Endodermal cell (in vitro differentiated cells): ENCODE results near the gene ARHGAP22. TPM values are rescaled to one million over a fixed set of nuclear protein-coding genes. Genes with fewer than 3 reads are reported as not detected.

ENCODE experiments used
- DNase-seq: peaks from one replicate; pipeline ENCODE4 v3.0.0-alpha.2; 2017
- H3K27ac ChIP-seq: 2 replicates; pipeline ENCODE4 v1.5.1; 2013; ENCODE audit warnings: mild to moderate bottlenecking, low read depth, low read length, moderate library complexity
- H3K27me3 ChIP-seq: 2 replicates; pipeline ENCODE4 v1.6.1; 2013; ENCODE audit warnings: mild to moderate bottlenecking, low read length, moderate library complexity; ENCODE audit not compliant: insufficient read depth, control insufficient read depth, poor library complexity, severe bottlenecking
- H3K36me3 ChIP-seq: 2 replicates; pipeline ENCODE4 v1.7.0; 2013; ENCODE audit warnings: mild to moderate bottlenecking, low read length, moderate library complexity; ENCODE audit not compliant: control insufficient read depth, insufficient read depth
- H3K4me1 ChIP-seq: one replicate; pipeline ENCODE4 v1.7.0; 2013; ENCODE audit warnings: low read length; ENCODE audit not compliant: control insufficient read depth, insufficient read depth
- H3K4me3 ChIP-seq: 2 replicates; pipeline ENCODE4 v1.5.1; 2013; ENCODE audit warnings: mild to moderate bottlenecking, low read length, moderate library complexity
- H3K9ac ChIP-seq: 2 replicates; pipeline ENCODE4 v1.6.1; 2013; ENCODE audit warnings: mild to moderate bottlenecking, low read length, moderate library complexity; ENCODE audit not compliant: poor library complexity, severe bottlenecking; ENCODE audit errors: extremely low read depth
- H3K9me3 ChIP-seq: 2 replicates; pipeline ENCODE4 v1.6.1; 2013; ENCODE audit warnings: mild to moderate bottlenecking, low read length, moderate library complexity; ENCODE audit not compliant: control insufficient read depth
- H3K27ac Mint-ChIP-seq: 2 replicates; pipeline ENCODE4 v1.8.0; 2020; ENCODE audit warnings: mixed read lengths
- H3K27me3 Mint-ChIP-seq: 2 replicates; pipeline ENCODE4 v1.8.0; 2021; ENCODE audit warnings: mild to moderate bottlenecking, mixed read lengths; ENCODE audit not compliant: insufficient read depth
- H3K36me3 Mint-ChIP-seq: 2 replicates; pipeline ENCODE4 v1.8.0; 2020; ENCODE audit warnings: low read depth, mixed read lengths
- H3K4me1 Mint-ChIP-seq: 2 replicates; pipeline ENCODE4 v1.8.0; 2020; ENCODE audit warnings: mixed read lengths
- H3K4me3 Mint-ChIP-seq: 2 replicates; pipeline ENCODE4 v1.8.0; 2020; ENCODE audit warnings: mild to moderate bottlenecking, moderate library complexity, mixed read lengths
- H3K9me3 Mint-ChIP-seq: 2 replicates; pipeline ENCODE4 v1.8.0; 2020; ENCODE audit warnings: mild to moderate bottlenecking, mixed read lengths
- WGBS, 2 experiments: methylation state at CpG; one replicate each; pipeline versions ENCODE4 v1.1.5 to v1.1.7; 2013; ENCODE audit warnings: missing lambda C conversion rate in 2 of 2, mixed read lengths in 1 of 2; ENCODE audit not compliant: insufficient coverage in 1 of 2, insufficient read length in 1 of 2; 5-methylcytosine and 5-hydroxymethylcytosine counted together
- total RNA-seq, 2 donors: library from RNA; stranded (reverse); fragmentation: NEBNext Ultra II Directional in 1 of 2; extraction: Animal tissue kit (Norgen Biotek cat#: 25700) in 1 of 2; gene quantifications; 2 replicates in 1 of 2; 3 replicates in 1 of 2; pipeline ENCODE4 v1.2.1, GENCODE V29; 2021
- TF ChIP-seq, protein P1 (sequence below): fragments of 200-600 bp; sonication (generic); conservative IDR thresholded peaks from 2 replicates; pipeline ENCODE4 v1.5.0; 2021; ENCODE audit warnings: antibody characterized with exemption, mild to moderate bottlenecking

The ARHGAP22 gene
- total RNA-seq, 2 donors from 2014 or later: 10.3 to 14.1 TPM

DNA sequence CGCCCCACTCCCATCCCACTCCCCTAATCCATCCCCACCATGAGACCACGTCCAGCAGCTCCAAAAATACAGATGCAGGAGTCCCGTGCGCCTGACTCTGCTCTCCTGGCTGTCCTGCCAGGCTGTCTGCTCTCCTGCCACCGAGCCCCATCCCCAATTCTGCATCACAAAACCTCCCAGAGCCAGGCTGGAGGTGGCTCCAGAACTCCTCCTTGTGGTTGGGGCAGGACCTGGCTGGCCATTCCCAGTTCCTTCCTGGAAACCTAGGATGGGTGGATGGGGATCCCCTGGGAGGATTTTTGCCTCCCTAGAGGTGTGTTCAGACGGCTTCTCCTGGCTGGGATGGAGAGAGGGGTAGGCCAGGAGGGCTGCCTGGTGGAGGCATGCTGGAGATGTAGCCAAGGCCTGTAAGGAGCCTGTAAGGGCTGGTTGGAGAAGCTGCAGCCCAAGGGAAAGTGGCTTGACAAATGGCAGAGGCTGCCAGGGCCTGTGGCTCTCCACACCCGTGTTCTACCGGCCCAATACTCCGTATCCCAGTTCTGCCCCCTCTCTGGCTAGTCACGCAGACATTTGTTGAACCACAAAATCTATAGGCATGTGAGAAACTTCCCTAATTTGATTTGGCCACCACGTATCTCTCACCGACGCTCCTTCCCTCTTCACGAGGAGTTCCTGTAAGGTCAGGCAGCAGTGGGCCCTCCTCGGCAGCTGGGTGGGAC, 99.3 kb downstream of the ARHGAP22 start:
- TF ChIP-seq, protein P1, sequence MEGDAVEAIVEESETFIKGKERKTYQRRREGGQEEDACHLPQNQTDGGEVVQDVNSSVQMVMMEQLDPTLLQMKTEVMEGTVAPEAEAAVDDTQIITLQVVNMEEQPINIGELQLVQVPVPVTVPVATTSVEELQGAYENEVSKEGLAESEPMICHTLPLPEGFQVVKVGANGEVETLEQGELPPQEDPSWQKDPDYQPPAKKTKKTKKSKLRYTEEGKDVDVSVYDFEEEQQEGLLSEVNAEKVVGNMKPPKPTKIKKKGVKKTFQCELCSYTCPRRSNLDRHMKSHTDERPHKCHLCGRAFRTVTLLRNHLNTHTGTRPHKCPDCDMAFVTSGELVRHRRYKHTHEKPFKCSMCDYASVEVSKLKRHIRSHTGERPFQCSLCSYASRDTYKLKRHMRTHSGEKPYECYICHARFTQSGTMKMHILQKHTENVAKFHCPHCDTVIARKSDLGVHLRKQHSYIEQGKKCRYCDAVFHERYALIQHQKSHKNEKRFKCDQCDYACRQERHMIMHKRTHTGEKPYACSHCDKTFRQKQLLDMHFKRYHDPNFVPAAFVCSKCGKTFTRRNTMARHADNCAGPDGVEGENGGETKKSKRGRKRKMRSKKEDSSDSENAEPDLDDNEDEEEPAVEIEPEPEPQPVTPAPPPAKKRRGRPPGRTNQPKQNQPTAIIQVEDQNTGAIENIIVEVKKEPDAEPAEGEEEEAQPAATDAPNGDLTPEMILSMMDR: peak; percentile 81
- Mint-ChIP-seq H3K4me3 (no peak overlapping the region), H3K9me3 (no peaks in the 10 kb centered on the region), H3K27ac (peak overlapping the region; percentile 22), H3K27me3 (peaks cover 7% of the 10 kb centered on the region), H3K4me1 (peaks cover 4% of the 10 kb centered on the region), H3K36me3 (no peaks in the 10 kb centered on the region)
- DNase-seq: peak; percentile 88
- WGBS, 2 experiments: 83 to 85% methylated on average over 5 to 15 of the region's 15 CpGs
- H3K4me1 ChIP-seq: no peaks in the 10 kb centered on the region
- H3K36me3 ChIP-seq: no peaks in the 10 kb centered on the region
- H3K4me3 ChIP-seq: no peak overlapping the region
- no peak overlapping the region for H3K9ac ChIP-seq
- H3K9me3 ChIP-seq: no peaks in the 10 kb centered on the region
- H3K27me3 ChIP-seq: no peaks in the 10 kb centered on the region
- no peak overlapping the region for H3K27ac ChIP-seq

DNA sequence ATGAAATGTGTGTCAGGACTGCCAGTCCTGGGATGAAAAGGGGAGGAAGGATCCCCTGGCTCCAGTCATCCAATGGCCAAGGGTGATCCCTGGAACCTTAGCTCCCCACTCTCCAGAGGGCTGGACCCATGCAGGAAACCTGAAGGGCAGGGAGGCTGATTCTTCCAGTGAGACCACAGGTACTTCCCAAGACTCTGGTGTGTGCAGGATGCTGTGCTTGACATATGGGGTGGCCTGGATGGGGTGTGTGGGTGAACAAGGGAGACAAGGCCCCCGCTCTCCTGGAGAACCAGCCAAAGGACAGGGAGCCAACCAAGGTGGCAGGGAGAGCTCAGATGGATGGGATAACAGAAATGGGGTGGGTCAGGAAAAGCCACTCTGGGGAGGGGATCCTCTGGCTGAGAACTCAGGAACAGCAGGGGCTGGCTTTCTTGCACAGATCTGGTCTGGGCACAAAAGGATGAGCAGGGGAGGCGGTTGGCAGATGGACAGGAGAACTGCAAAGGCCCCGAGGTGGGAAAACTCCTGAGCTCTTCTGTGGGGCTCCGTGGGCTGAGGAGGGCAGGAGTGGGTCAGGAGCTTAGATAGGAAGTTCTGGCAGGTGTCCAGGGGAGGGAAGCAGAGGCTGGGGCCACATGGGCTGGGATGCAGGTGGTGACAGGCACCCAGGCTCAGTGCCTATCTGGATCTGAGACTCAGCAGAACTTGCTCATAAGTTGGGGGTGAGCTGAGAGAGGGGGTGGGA, 100.6 kb downstream of the ARHGAP22 start:
- Histone ChIP-seq H3K36me3 (no peaks in the 10 kb centered on the region), H3K4me1 (no peaks in the 10 kb centered on the region), H3K27me3 (no peaks in the 10 kb centered on the region), H3K27ac (no peak overlapping the region), H3K4me3 (no peak overlapping the region), H3K9me3 (no peaks in the 10 kb centered on the region), H3K9ac (no peak overlapping the region)
- WGBS, 2 experiments: 89 to 100% methylated on average over 1 to 4 of the region's 4 CpGs
- TF ChIP-seq, protein P1: no peak
- Mint-ChIP-seq H3K9me3 (no peaks in the 10 kb centered on the region), H3K36me3 (no peaks in the 10 kb centered on the region), H3K4me3 (no peak overlapping the region), H3K27me3 (peaks cover 5% of the 10 kb centered on the region), H3K4me1 (peaks cover 4% of the 10 kb centered on the region), H3K27ac (no peak overlapping the region)
- DNase-seq: peak; percentile 36

DNA sequence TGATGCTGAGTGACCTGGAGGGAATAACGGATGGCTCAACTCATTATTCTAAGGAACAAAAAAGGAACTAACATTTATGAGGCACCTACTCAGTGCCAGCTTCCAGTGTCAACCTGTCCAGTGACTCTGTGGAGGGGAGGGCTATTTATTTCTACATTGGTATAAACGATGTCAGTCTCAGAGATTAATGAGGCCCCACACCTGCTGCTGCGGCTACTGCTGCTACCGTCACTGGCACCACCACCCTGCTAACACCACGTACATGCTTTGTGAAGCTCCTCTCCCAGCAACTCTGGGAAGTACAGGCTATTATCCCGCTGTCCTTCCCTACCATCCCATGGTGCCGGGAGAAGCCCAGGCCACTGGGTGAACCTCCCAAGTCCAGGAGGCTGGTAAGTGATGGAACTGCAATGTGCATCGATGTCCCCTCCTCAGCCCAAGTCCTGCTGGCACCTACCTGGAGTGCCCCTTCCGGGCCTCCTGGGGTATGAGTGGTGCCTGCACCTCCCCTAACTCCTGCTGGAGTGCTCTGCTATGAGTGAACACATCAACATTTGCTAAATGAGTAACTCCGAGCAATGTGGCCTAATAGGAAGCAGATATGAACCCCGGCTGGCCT, 101.5 kb downstream of the ARHGAP22 start:
- no peak overlapping the region for H3K27ac Mint-ChIP-seq
- WGBS, 2 experiments: 95% methylated on average over 8 to 11 of the region's 11 CpGs
- no peak for DNase-seq

More for the DNA sequence above, 101.5 kb downstream of the ARHGAP22 start:
- H3K9me3 Mint-ChIP-seq: no peaks in the 10 kb centered on the region
- H3K4me1 ChIP-seq: no peaks in the 10 kb centered on the region
- no peaks in the 10 kb centered on the region for H3K36me3 Mint-ChIP-seq
- peaks cover 5% of the 10 kb centered on the region for H3K27me3 Mint-ChIP-seq
- H3K27ac ChIP-seq: no peak overlapping the region
- H3K4me3 ChIP-seq: no peak overlapping the region
- no peaks in the 10 kb centered on the region for H3K36me3 ChIP-seq
- H3K4me1 Mint-ChIP-seq: peaks cover 4% of the 10 kb centered on the region
- H3K9ac ChIP-seq: no peak overlapping the region
- no peaks in the 10 kb centered on the region for H3K27me3 ChIP-seq
- no peak overlapping the region for H3K4me3 Mint-ChIP-seq
- TF ChIP-seq, protein P1: no peak
- no peaks in the 10 kb centered on the region for H3K9me3 ChIP-seq
